HG03025 (cell line): Measurements from ENCODE around the gene ZIC4.

Experiments
- ATAC-seq: cut with Tn5 transposase; IDR thresholded peaks from one replicate; pipeline ENCODE4 v1.9.1; 2021; ENCODE audit warnings: mild to moderate bottlenecking, moderate library complexity; ENCODE audit not compliant: unreplicated experiment, low FRiP score

The ZIC4 gene

GRCh38 chr3:147377412-147378367 is 28.7 kb downstream of the ZIC4 start:
- ATAC-seq: no peak

DNA sequence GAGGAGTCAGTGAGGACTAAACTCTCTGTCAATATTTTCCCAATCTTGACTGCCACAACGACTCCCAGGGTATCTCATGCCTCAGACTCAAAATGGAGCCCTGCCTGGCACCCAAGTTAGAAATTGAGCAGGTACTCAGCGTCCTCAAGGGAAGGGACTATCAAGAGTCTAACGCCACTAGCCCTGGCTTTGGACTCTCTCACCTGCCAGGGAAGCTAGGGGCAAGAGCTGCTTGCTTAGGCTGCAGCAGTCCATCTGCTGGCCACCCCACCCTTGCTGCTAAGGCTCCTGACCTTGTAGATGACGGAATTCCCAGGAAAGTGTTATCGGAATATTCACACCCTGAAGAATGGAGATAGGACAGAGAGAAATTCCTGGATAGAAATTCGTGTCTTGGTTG is 33.0 kb downstream of the ZIC4 start:
- ATAC-seq: no peak

DNA sequence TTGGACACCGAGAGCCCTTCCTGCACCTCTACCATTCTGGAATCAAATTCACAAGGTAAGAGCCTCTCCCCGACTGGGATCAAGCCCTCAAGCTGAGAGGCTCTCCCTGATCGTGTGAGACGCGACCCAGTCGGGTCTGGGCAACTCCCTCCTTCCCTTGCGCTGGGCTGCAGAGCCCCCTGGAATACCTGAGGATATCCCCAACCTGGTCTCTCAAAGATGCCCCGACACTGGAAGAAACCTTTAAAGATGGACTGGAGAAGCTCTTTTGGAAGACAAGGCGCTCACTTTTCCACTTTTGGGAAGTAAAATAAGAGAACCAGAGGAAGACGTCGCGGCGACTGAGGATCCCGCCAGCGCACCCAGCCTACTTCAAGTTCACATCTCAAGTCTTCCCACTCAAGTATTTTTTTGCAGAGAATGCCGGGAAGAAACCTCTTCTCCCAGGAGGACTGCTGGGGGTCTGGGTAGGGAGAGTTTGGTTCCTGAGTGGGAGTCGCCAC is 33.8 kb downstream of the ZIC4 start:
- ATAC-seq: no peak

DNA sequence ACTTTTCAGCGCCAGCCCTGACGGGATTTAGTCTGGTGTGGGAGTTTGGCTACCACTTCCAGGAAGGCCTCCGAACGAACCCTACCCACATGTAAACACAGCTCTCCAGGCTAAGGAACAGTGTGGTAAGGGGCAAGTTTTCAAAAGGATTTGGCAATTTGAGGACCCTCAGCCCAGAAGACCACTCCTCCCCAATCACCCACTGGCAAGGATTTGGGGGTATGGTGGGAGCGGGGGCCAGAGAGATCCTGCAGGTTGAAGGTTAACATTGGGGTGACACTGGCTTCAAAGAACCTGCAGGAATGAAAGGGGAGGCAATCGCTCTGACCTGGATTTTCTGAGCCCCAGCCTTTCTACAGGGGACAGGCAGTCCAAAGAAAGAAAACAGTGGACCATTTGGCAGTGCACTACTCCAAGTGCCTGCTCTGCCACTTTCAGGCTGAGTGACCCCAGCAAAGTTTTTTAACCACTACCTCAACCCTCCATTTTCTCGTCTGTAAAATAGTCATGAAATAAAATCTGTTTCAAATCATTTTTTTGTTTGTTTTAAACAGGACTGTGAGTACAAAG is 34.5 kb downstream of the ZIC4 start:
- ATAC-seq: no peak

DNA sequence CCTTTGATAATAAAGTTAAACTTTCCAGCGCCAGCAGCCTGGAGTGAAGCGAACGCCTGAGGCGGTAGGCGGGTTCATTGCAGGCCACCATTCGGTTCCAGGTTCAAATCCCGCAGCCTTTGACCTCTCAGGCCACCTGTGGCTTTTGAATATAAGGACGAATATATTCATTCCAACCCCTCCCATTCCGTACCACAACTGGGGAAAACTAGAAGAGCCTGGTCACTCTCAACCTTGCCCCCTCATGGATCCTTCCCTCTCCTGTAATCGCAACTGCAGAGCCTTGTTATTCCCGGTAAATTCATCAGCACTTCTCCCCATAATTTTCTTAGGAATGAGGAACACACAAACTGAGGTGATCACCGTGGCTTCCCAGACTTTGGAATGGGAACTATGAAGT is 35.2 kb downstream of the ZIC4 start:
- ATAC-seq: no peak

DNA sequence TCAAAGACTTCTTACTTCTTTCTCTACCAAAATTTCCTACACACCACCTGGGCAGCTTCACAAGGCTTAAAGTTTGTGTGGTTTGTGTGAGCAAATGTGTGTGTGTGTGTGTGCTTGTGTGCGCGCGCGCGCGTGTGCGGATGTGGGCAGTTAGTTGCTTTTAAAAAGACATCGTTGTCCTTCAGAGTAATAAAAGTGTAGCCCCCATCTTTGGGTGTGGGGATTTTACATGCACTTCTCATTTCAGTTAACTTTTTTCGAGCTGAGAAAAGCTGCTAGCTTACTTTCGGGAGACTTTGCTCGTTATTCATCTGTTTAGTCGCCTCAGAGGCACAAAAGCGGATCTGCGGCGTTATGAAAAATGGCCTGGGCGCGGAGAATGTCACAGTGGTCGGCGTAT is 36.0 kb downstream of the ZIC4 start:
- no peak for ATAC-seq

DNA sequence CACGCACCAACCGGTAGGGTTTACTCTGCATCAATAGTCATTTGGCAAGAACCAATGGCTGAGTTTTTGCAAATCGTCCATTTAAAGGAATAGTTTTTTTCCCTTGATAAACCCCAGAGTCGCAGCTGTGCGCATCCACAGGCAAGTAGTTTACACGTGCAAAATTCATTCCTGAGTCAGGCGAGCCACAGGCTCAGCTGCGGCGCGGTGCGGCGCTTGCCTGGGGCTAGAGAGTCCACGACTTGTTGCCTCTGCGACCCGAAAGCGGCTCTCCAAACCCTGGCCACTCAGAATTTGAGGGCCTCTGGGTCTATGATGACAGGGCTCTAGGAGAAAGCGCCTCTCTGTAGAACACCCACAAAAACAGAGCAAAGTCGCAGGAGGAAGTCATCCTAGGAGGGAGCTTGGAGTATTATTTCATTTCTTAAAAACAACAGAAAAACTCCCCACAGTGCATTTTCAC is 36.7 kb downstream of the ZIC4 start:
- no peak for ATAC-seq

- ATAC-seq: no peak
Observed at GRCh38 chr3:147369231-147369630, 37.1 kb downstream of the ZIC4 start.

GRCh38 chr3:147368561-147369221 is 37.7 kb downstream of the ZIC4 start:
- no peak for ATAC-seq

DNA sequence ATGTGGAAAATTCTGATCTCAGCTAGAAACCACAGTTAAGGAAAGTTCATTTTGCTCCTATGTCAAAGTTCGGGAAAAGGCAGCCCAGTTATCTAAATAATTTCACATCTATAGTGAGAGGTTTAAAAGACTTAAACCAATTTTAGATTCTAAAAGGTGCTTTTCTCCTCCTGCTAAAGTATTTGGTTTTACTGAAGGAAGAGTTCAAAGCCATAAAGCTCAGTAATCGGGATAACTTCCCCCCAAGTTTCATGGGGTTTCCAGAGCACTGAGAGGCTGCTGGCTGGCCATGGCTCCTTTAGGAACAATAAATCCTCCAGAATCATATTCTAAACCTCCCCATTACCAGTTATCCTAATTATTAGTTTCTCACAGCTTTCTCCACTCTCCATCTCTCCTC is 38.2 kb downstream of the ZIC4 start:
- no peak for ATAC-seq

DNA sequence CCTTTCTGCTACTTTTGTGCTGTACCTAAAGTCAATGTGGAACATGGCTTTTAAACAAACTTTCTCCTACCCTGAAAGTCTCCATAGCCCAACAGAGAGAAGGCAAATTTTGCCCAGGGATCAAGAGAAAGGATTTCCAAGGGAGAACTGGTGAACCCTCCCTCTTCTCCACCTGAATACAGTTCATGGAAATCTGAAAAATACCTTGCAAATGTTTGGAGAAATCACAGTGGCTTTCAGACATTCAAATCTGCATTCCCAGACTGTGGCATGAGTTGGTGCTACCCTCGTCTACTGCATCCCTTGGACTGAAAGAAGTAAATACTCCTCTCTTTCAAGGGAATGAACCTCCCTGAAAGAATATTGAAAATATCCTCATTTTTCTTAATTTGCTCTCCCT is 38.7 kb downstream of the ZIC4 start:
- no peak for ATAC-seq

- no peak for ATAC-seq
Observed at GRCh38 chr3:147365196-147366115, 40.9 kb downstream of the ZIC4 start.

GRCh38 chr3:147364771-147365170 is 41.6 kb downstream of the ZIC4 start:
- no peak for ATAC-seq

- peak; percentile 85 for ATAC-seq
Observed at GRCh38 chr3:147361454-147362420, 44.6 kb downstream of the ZIC4 start.

DNA sequence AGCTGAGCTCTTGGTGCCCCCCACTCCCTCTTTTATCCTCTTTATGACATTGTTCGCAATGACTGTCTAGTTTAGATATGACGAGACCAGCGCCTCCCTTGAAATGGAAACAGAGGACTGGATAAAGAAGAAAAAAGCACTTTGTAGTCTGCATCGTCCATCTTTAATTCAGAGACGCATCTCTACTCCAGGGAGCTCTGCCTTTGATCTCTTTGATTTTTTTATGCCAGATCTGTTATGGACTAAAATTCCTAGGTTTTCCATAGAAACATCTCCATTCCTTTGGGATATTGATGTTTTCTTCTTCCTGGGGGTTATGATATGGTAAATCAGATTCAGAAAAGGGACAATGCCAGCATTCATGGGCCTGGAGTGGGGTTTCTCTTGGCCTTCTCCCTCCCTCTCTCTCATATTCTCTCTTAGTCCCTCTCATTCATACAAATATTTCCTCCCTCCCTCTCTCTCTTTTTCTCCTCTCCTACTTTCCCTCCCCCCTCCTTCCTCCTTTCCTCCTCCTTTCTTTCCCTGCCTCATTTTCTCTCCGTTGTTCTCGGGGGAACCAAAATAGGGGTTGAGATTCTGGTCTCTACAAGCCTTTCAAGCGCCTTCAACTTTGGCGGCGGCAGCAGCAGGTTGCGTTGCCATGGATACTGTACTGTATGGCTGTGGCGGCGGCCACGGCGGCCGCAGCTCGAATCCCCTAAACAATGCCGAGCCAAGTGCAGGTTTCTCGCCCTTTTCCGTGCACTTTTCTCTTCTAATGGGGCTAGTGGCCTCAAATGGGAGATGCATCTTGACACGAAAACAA is 45.5 kb downstream of the ZIC4 start:
- no peak for ATAC-seq

DNA sequence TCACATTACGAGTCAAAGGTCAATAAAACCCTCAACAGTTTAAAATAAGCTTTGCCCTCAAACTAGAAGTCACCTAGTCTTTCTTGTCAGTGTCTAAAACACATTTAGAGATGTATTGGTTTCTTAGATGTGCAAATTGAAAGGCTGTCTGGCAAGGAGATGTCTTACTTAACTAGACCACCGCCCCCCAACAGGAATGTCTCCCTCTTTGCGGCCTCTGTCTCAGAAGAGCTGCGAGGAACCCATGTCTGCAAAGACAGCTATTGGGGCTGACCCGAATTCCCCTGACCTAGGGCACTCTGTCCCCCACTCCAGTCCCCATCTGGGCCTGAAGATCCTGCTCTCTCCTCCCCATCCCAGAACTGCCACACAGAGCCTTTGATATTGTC is 46.3 kb downstream of the ZIC4 start:
- no peak for ATAC-seq

DNA sequence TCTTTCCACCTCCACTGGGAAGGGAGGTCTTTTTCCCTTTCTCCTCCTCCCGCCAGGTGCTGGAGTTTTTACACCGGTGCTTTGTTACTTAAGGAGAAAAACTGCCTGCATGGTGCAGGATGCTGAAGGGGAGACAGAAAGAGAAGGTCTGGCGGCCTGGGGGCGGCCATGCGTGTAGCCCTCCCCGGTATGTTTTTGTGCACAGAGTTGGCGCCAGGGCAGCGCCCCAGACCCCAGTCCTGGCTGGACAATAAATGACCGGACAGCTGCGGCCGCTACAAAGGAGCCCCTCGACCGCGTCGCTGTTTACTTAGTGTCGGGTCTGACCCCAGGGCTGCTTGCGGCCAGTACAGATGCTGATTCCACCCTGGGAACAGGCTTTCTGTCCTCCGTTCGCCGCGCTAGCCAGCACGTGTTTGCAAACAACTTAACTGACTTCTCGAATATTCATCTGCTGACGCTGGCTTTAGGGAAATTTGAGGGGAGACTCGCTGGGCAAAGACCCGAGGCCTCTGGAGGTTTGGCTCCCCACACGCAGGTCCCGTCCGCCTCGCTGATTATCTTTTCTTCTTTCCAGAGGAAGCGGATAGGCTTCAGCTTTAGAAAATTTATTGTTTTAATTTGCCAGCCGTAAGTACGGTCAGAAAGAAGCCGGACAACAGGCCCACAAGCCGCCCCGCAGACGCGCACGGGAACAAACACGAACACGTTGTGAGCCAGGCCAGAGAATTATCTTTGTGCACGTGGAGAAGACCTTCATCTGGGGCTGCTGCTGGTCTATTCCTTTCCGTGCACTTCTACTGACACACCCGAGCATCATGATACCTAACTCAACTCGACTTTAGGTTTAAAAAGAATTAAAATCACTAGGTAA is 46.9 kb downstream of the ZIC4 start:
- ATAC-seq: no peak
